Thoracic aorta (tissue), 2 donors: ENCODE measurements around the gene INPP4A. TPM values are rescaled to one million over a fixed set of nuclear protein-coding genes. Genes with fewer than 3 reads are reported as not detected.

Experiments used
- ATAC-seq: fragments of 150-250 bp; one replicate; pipeline ENCODE4 v1.8.0; 2017; ENCODE audit warnings: low read depth; ENCODE audit not compliant: insufficient number of reproducible peaks, low FRiP score
- DNase-seq: peaks from one replicate; pipeline ENCODE4 v3.0.0-alpha.2; 2020; ENCODE audit warnings: low spot score
- H3K27ac ChIP-seq, 2 donors: fragments of 200-600 bp; sonication (generic); 1 replicate in 1 of 2; 2 replicates in 1 of 2; pipeline ENCODE4 v1.5.1; 2016; ENCODE audit warnings: mild to moderate bottlenecking in 2 of 2, moderate library complexity in 2 of 2
- H3K27me3 ChIP-seq: fragments of 200-600 bp; sonication (generic); replicated peaks from 2 replicates; pipeline ENCODE4 v1.6.0; 2016; ENCODE audit warnings: mild to moderate bottlenecking; ENCODE audit not compliant: insufficient read depth
- H3K36me3 ChIP-seq: fragments of 200-600 bp; sonication (generic); one replicate; pipeline ENCODE4 v1.5.1; 2016
- H3K4me1 ChIP-seq, 2 donors: fragments of 200-600 bp; sonication (generic); 1 replicate in 1 of 2; 2 replicates in 1 of 2; pipeline versions ENCODE4 v1.5.1 to v1.6.0; 2016; ENCODE audit warnings: low read depth in 2 of 2, mild to moderate bottlenecking in 1 of 2; ENCODE audit not compliant: control insufficient read depth in 1 of 2
- H3K4me3 ChIP-seq: fragments of 200-600 bp; sonication (generic); 2 replicates; pipeline ENCODE4 v1.5.1; 2016; ENCODE audit warnings: mild to moderate bottlenecking
- H3K9me3 ChIP-seq: fragments of 200-600 bp; sonication (generic); 2 replicates; pipeline ENCODE4 v1.5.1; 2016
- total RNA-seq, 2 donors: library from RNA; depleted of rRNA; stranded (reverse); fragments of >200 nt; gene quantifications; one replicate each; pipeline versions ENCODE4 v1.1.0 to v1.2.3, GENCODE V29; 2016
- TF ChIP-seq, protein P1 (sequence below): fragments of 200-600 bp; sonication (generic); IDR thresholded peaks from one replicate; pipeline ENCODE4 v1.5.1; 2019; ENCODE audit warnings: antibody characterized with exemption

The INPP4A gene
- total RNA-seq, 2 donors from 2014 or later = 29.4 to 40.6 TPM

DNA sequence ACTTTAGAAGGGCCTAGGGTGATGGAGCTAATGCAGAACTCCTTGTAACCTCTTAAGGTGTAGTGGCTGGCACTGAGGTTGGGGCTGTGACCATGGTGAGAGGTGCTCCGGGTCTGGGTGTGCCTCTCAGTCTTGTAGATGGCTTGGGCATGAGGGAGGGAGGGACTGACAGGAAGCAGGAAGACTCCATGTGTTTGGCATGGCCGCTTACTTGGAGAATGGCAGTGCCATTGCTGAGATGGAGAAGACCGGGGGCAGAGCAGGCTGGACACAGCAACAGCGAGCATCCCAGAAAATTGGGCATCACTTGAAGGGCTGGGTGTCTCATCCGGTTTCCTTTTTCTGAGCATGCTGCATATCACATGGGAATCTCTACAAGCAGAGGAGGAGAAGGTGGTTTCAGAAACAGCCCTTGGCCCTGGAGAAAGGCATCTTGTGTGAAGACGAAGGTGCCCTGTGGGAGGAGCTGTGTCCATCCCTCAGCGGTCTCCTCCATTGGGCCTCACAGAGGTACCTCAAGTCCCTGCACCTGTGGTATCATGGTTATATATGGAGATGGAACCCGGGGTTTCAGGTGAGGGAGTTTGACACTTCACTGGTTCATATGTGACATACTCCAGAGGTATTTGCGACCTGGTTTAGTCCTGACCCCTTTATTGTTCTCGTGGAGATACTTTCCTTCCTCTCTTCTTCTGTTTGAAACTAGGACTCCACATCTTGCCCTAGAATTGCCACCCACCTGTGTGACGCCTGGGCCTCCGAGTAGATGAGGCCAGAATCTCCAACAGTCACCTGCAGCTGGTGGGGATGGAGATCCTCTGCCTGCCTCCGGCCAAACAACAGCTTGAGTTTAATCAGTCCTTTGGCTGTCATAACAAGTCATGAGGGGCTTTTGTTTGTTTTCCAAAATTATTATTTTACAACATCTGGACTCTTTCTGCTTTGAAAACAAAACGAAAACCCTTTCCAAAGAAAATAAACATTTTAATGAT, 45.6 kb downstream of the INPP4A start:
- DNase-seq (no peak), ATAC-seq (no peak)
- no peak overlapping the region for H3K4me3 ChIP-seq
- H3K4me1 ChIP-seq = peaks cover 3 to 10% of the 10 kb centered on the region in 2 donors
- TF ChIP-seq, protein P1, sequence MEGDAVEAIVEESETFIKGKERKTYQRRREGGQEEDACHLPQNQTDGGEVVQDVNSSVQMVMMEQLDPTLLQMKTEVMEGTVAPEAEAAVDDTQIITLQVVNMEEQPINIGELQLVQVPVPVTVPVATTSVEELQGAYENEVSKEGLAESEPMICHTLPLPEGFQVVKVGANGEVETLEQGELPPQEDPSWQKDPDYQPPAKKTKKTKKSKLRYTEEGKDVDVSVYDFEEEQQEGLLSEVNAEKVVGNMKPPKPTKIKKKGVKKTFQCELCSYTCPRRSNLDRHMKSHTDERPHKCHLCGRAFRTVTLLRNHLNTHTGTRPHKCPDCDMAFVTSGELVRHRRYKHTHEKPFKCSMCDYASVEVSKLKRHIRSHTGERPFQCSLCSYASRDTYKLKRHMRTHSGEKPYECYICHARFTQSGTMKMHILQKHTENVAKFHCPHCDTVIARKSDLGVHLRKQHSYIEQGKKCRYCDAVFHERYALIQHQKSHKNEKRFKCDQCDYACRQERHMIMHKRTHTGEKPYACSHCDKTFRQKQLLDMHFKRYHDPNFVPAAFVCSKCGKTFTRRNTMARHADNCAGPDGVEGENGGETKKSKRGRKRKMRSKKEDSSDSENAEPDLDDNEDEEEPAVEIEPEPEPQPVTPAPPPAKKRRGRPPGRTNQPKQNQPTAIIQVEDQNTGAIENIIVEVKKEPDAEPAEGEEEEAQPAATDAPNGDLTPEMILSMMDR = no peak
- no peaks in the 10 kb centered on the region for H3K36me3 ChIP-seq
- no peaks in the 10 kb centered on the region for H3K27me3 ChIP-seq
- H3K27ac ChIP-seq = no peak overlapping the region
- no peaks in the 10 kb centered on the region for H3K9me3 ChIP-seq

DNA sequence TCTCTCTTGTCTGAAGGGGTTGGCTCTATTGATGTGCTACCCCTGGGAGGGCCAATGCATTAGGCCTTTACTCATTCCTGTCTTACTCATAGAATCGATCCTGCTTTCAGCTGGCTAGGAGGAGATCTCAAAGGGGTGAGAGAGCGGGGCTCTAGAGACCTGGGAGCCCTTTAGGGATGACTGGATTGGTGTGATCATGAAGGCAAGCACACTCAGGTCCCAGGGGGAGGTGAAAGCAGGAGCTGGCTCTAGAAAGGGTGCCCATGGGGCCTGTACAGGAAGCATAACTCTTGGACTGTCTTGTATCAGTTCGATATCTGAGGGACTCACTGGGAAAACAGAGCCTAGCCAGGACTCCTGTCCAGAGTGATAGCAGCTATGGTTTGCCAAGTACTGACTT, 47.8 kb downstream of the INPP4A start:
- no peaks in the 10 kb centered on the region for H3K27me3 ChIP-seq

DNA sequence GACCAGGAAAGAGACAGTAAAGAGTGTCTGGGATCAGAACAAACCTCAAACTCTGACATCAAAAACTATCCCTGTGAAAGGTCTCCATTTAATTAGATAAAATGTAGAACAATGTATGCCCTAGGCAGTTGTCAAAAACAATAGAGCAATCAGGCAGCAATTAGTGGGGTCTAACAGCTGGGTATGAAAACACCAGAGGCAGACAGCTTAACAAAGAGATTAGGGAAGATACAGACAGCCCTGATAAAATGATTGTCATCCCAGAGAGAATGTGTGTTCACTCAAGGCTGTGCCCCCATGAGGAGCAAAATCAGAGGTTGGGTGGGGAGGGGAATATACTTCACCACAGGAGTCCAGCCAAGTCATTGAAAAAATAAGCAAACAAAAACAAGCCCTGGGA, 50.0 kb downstream of the INPP4A start:
- Histone ChIP-seq H3K4me1 (peaks cover 0 to 14% of the 10 kb centered on the region in 2 donors), H3K27ac (no peak overlapping the region), H3K4me3 (no peak overlapping the region), H3K9me3 (no peaks in the 10 kb centered on the region), H3K36me3 (no peaks in the 10 kb centered on the region), H3K27me3 (no peaks in the 10 kb centered on the region)
- ATAC-seq = no peak
- DNase-seq = no peak
- TF ChIP-seq, protein P1 = no peak

More for the DNA sequence above, 47.8 kb downstream of the INPP4A start:
- no peaks in the 10 kb centered on the region for H3K9me3 ChIP-seq
- no peak for DNase-seq
- no peaks in the 10 kb centered on the region for H3K36me3 ChIP-seq
- TF ChIP-seq, protein P1 = no peak
- peaks cover 3% of the 10 kb centered on the region in 2 donors for H3K4me1 ChIP-seq
- H3K27ac ChIP-seq = no peak overlapping the region
- ATAC-seq = no peak
- no peak overlapping the region for H3K4me3 ChIP-seq

DNA sequence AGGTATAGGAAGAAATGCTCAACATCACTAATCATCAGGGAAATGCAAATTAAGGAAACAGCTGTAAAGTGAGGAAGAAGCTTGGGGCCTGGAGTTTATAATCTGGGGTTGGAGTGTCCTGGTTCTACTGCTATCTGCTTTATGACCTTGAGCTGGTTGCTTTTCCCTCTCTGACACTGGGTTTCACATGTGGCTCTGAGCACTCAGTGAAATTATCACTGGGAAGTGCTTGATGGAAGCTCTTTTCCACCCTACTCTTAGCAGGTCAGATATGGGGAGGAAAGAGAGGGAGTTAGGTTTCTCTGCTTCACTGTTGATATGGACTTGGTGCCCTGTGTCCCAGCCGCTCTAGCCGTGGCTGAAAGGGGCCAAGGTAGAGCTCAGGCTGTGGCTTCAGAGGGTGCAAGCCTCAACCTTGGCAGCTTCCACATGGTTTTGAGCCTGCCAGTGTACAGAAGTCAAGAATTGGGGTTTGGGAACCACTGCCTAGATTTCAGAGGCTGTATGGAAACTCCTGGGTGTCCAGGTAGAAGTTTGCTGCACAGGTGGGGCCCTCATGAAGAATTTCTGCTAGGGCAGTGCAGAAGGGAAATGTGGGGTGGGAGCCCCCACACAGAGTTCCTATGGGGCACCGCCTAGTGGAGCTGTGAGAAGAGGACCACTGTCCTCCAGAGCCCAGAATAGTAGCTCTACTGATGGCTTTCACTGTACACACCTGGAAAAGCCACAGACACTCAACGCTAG, 52.3 kb downstream of the INPP4A start:
- Histone ChIP-seq H3K4me3 (no peak overlapping the region), H3K36me3 (no peaks in the 10 kb centered on the region), H3K27ac (no peak overlapping the region), H3K9me3 (no peaks in the 10 kb centered on the region), H3K4me1 (peaks cover 0 to 18% of the 10 kb centered on the region in 2 donors), H3K27me3 (no peaks in the 10 kb centered on the region)
- TF ChIP-seq, protein P1 = no peak
- ATAC-seq = no peak
- no peak for DNase-seq
